CD4-positive, alpha-beta T cell treated with Interleukin-12 subunit alpha and Interleukin-12 subunit beta, for 1 hour (primary cell): Measurements from ENCODE around the gene MRPL20.
"Not testable (repeated sequence)": the region's sequence is repeated elsewhere in the genome, so short reads cannot be mapped to it uniquely, and the experiment has no call there.

Experiments
- DNase-seq: peaks from one replicate; pipeline ENCODE4 v3.0.0-alpha.2; 2020

Gene MRPL20

GRCh38 chr1:1425753-1426495 is 18.8 kb upstream of the MRPL20 start:
- no peak for DNase-seq

- DNase-seq = no peak
These were observed 18.3 kb upstream of the MRPL20 start for GRCh38 chr1:1425426-1425752.

DNA sequence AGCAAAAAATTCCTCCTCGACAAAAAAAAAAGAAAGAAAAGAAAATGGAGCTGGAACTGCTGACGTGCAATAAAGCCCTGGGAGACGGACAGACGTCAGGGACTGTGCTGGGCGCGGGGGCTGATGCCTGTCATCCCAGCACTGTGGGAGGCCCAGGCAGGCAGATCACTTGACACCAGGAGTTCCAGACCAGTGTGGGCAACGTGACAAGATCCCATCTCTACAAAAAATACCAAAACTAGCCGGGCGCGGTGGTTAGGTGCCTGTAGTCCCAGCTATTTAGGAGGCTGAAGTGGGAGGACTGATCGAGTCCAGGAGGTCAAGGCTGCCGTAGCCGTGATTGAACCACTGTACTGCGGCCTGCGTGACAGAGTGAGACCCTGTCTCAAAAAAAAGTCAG is 17.6 kb upstream of the MRPL20 start:
- DNase-seq = no peak

DNA sequence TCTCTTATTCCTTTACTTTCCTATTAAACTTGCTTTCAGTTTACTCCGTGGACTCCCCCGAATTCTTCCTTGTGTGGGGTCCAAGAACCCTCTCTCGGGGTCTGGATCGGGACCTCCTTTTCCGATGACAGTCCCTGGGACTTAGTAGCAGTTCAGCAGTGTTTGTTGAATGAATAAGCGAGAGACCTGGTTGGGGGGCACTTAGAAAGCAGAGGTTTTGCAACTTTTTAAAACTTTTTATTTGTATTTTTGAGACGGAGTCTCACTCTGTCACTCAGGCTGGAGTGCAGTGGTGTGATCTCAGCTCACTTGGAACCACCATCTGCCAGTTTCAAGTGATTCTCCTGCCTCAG is 16.1 kb upstream of the MRPL20 start:
- no peak for DNase-seq

DNA sequence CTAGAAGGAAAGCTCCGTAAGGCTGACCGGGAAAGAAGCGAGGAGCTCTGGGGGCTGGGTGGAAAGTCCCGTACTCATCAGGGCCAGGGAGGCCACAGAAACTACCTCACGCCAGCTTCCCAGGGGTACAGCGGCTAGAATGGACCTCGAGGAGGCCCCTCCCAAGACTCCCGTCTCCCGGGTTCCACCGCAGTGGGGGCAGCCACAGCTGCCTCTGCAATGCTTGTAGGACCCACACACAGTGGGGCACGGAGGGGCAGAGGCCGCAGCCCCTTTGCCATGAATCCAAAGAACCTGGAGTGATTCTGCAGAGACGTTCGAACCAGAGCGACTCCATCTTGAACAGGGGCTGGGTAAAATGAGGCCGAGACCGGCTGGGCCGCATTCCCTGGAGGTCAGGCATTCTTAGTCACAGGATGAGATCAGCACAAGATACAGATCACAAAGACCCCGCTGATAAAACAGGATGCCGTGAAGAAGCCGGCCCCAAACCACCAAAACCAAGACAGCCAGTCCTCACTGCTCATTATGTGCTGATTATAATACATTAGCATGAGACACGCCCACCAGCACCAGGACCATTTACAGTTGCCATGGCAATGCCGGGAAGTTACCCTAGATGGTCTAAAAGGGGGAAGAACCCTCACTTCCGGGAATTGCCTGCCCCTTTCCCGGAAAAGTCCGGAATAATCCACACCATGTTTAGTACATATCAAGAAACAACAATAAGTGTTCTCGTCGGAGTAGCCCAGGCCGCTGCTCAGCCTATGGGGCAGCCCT is 15.6 kb upstream of the MRPL20 start:
- no peak for DNase-seq

- DNase-seq = no peak
These were observed 14.9 kb upstream of the MRPL20 start for GRCh38 chr1:1421907-1422464.

GRCh38 chr1:1421147-1421906 is 14.2 kb upstream of the MRPL20 start, which contains the start of gene ANKRD65:
Gene ANKRD65 (minus strand): TSS chr1:1421276. CDS start chr1:1421005, 271 bp downstream.
- no peak for DNase-seq

DNA sequence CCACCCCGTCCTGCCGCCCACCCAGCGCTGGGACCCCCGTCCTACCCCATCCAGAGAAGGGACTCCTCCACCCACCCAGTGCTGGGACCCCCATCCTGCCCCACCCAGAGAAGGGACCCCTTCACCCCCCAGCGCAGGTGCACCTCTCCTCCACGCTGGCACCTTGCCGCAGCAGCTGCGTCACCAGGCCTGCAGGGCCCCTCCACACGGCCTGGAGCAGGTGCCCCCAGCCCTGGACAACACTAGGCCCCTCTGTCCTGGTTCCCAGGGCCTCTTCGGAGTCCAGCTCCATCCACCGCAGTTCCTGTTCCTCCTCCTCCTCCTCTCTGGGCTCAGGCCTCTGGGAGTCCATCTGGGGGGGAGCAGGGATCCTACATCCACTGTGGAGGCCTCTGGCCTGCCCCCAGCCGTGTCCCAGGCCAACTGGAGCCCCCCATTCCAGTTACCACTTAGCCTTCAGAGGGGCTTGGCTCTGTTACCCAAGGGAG is 13.6 kb upstream of the MRPL20 start:
- DNase-seq = no peak

DNA sequence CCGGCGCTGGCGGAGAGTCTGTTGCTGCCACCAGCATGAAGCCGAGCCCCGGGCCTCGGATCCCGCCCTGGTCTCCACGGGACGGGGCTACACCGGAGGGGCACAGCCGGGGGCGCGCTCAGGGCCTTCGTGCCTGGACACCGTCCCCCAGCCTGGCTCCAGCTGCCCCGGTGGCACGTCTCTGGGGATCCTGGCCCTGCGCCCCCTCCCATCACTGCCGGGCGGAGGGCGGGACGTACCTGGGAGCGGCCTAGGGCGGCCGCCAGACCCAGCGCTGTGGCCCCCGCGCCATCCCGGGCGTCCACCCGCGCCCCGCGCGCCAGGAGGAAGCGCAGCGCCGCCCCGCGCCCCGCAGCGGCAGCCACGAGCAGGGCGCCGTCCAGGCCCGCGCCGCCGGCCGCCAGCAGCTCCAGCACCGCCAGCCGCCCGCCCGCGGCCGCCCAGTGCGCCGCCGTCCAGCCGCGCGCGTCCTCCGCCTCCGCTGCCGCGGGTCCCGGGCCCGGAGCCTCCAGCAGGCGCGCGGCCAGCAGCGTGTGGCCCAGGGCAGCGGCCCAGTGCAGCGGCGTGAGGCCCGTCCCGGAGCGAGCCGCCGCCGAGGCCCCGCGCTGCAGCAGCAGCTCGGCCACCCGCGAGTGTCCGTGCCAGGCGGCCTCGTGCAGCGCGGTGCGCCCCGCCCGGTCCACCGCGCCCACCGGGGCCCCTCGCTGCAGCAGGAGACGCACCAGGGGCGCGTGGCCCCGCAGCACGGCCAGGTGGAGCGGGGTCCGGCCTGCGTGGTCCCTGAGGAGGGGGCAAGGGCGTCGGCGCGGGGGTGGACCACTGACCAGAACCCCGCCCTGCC is 12.9 kb upstream of the MRPL20 start:
- no peak for DNase-seq

DNA sequence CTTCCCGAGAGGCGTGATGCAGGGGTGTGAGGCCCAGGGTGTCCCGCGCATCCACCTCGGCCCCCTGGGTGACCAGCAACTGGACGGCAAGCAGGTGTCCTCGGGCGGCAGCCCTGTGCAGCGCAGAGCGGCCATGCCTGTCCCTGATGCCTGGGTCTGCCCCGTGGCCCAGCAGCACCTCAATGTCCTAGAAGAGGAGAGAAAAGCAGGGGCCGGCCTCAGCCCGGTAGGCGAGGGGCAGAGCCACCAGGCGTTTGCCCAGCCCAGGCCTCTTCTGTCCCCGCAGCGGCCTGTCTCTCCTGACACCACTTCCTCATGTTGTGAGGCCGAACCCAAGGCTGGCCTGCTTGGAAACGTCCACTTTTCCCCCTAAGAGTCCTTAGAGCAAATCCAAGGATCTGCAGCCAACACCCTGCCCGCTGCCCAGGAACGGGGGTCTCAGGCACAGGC is 12.3 kb upstream of the MRPL20 start:
- no peak for DNase-seq

DNA sequence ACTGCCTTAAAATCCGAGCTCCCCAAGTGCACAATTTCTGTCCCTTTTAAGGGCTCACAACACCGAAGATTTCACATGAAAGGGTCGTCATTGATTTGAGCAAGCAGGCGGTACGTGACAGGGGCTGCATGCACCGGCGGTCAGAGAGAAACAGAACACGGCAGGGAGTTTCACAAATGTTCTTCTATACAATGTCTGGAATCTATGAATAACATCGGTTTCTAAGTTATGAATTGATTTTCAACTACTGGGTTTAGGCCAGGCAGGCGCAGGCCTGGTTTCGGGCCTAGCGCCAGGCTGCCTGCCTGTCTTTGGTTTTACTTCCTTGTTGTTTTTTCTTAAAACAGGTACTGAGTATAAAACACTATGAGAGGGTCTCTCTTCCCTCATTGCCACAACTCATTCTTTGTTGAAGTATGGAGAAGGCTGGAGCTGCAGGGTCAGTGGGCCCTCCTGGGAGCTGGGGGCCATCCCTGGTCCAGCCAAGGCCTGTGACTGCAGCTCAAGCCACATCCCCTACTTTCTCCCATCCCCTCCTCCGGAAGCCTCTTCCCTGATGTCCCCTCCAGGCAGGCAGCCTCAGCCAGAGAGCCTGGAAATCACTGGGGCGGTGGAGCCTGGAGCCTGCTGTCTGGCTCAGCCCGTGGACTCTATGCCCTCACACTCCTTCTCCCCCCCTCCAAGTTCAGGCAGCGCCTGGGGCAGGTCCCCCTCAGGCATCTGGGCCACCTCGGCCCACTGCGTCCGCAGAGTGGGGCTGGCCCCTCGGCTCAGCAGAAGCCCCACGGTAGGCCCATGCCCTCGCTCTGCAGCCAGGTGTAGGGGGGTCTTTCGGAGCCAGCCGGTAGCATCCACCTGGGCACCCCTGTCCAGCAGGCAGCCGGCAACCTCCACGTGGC is 11.6 kb upstream of the MRPL20 start:
- DNase-seq = no peak

- not testable (repeated sequence) for DNase-seq
These were observed 10.9 kb upstream of the MRPL20 start for GRCh38 chr1:1417825-1418463.

DNA sequence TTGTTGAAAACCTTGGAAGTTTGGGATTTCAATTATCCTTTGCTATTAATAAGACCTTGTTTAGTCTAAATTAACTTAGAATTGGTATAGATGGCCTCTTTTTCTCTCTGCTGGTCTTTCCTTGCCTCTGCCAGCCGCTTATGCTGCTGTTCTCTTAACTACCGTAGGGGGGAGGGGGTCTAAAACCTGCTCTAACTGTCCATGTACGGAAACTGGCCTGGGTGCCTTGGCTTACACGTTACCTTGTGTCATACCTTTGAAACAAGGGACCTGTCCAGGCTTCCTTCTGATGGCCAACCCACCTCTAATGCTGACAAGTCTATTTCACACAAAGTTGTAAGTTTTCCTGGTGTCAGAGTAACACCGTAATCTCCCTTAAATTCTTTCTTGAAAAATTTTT is 10.3 kb upstream of the MRPL20 start:
- DNase-seq = not testable (repeated sequence)

- no peak for DNase-seq
These were observed 8.7 kb upstream of the MRPL20 start for GRCh38 chr1:1415751-1416150.

DNA sequence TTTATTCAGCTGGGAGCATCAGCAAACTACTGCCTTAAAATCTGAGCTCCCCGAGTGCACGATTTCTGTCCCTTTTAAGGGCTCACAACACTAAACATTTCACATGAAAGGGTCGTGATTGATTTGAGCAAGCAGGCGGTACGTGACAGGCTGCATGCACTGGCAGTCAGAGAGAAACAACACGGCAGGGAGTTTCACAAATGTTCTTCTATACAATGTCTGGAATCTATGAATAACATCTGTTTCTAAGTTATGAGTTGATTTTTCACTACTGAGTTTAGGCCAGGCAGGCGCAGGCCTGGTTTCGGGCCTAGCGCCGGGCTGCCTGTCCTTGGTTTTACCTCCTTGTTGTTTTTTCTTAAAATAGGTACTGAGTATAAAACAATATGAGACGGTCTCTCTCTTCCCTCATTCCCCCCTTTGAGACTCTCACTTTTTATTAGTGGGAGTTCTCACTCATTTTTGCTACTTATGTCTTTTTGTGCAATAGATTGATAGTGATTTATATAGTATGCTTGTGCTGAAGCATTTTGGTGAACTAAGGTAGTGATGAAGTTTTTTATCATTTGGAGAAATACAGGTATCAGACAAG is 5.3 kb upstream of the MRPL20 start:
- DNase-seq = not testable (repeated sequence)

GRCh38 chr1:1411626-1412025 is 4.5 kb upstream of the MRPL20 start:
- DNase-seq = no peak

DNA sequence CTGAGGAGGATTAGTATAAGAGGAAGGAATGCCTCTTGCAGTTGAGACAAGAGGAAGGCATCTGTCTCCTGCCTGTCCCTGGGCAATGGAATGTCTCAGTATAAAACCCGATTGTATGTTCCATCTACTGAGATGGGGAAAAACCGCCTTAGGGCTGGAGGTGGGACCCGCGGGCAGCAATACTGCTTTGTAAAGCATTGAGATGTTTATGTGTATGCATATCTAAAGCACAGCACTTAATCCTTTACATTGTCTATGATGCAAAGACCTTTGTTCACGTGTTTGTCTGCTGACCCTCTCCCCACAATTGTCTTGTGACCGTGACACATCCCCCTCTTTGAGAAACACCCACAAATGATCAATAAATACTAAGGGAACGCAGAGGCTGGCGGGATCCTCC is 3.1 kb upstream of the MRPL20 start:
- DNase-seq = not testable (repeated sequence)

DNA sequence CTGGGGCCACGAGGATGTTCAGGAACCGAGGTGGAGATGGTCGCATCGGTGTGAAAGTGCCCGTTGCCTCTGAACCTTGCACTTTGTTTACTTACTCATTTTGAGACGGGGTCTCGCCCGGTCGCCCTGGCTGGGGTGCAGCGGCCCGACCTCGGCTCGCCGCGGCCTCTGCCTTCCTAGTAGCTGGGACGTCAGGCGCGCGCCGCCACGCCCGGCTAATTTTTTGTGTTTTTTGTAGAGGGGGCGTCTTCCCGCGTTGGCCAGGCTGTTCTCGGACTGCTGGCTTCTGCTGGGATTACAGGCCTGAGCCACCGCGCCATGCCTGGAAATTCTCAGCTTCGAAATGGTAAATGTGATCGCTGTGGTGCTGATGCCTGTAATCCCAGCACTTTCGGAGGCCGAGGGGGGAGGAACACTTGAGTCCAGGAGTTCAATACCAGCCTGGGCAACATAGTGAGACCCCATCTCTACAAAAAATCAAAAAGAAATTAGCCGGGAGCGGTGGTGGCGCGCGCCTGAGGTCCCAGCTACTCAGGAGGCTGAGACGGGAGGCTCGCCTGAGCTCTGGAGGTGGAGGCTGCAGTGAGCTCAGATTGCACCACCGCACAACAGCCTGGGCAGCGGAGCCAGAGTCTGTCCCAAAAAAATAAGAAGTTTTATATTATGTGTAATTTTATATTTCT is 684 bp upstream of the MRPL20 start:
- DNase-seq = peak; percentile 30

DNA sequence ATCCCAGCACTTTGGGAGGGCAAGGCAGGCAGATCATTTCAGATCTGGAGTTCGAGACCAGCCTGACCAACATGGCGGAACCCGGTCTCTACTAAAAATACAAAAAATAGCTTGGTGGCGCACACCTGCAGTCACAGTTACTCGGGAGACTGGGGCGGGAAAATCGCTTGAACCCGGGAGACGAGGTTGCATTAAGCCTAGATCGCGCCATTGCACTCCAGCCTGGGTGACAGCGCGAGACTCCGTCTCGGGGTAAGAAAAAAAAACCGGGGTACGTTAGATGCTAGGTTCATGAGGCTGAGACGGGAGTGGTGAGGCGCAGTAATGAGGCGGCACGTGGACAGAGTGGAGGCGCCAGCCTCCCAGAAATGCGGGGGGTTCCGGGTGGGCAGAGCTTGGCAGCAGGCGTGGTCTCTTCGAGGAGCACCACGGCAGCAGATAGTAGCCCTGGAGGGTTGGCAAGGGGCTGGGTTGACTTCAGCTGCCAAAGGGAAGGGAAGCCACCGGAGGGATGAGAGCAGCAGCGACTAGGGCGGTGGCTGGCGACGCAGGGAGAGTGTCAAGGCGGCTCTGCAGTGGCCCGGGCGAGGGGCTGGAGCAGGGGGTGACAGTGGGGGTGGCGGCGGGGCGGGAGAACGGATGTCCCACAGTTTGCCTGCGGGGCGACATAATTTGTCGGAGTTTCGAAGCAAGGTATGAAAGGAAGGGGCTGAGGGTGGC is 832 bp downstream of the MRPL20 start:
- no peak for DNase-seq
